Tibial nerve (tissue), 4 donors: ENCODE results near the gene TMEM86B.

ENCODE experiments used
- EP300 ChIP-seq, 2 donors: sonication (generic); formaldehyde crosslinking; IDR thresholded peaks; one replicate each; pipeline ENCODE4 v1.6.1; 2017; ENCODE audit warnings: antibody characterized with exemption in 2 of 2, mild to moderate bottlenecking in 1 of 2
- POLR2A ChIP-seq, 2 donors: fragments of 450-650 bp; IDR thresholded peaks; one replicate each; pipeline ENCODE4 v1.6.1; 2017; ENCODE audit warnings: antibody characterized with exemption in 2 of 2, mild to moderate bottlenecking in 2 of 2, moderate library complexity in 2 of 2
- TF ChIP-seq, protein P1 (sequence below), 5 experiments: fragments of 200-600 bp in 3 of 5; fragments of 450-650 bp in 2 of 5; sonication (generic) in 3 of 5; IDR thresholded peaks; one replicate each; pipeline ENCODE4 v1.5.1; 2016 to 2019; ENCODE audit warnings: antibody characterized with exemption in 5 of 5, mild to moderate bottlenecking in 3 of 5, moderate library complexity in 2 of 5

DNA sequence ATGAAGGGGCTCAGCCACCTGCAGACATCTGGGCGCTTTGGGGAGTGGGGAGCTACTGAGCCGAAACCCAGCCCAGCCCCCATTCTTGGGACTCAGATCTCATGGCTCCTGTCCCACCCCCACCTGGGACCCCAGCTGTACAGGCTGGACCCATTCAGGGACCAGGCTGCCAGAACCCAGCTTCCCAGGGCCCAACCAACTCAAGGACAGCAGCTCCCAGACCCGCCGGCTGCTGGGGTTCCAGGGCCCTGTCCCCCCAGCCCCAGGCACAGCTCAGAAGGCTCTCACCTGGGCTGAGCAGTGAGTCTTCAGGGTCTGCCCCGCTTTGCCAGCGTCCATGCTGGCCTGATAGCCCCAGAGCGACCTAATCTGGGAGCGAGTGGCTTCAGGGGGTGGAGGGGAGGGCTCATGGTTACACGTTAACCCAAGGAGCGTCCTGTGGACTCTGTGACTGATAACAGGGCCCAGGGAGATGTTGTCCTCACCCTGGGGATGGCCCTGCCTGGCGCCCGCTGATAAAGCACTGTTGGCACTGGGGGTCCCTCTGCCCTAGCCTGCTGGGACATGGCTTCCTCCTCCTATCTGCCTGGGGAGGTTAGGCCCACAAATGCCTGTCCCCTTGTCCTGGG is at the start of gene TMEM86B:
- TF ChIP-seq, protein P1, sequence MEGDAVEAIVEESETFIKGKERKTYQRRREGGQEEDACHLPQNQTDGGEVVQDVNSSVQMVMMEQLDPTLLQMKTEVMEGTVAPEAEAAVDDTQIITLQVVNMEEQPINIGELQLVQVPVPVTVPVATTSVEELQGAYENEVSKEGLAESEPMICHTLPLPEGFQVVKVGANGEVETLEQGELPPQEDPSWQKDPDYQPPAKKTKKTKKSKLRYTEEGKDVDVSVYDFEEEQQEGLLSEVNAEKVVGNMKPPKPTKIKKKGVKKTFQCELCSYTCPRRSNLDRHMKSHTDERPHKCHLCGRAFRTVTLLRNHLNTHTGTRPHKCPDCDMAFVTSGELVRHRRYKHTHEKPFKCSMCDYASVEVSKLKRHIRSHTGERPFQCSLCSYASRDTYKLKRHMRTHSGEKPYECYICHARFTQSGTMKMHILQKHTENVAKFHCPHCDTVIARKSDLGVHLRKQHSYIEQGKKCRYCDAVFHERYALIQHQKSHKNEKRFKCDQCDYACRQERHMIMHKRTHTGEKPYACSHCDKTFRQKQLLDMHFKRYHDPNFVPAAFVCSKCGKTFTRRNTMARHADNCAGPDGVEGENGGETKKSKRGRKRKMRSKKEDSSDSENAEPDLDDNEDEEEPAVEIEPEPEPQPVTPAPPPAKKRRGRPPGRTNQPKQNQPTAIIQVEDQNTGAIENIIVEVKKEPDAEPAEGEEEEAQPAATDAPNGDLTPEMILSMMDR (IDR thresholded peaks at IDR 0.05) = no peak
- no peak for TF ChIP-seq POLR2A (IDR thresholded peaks at IDR 0.05)
- no peak for TF ChIP-seq EP300 (IDR thresholded peaks at IDR 0.05)
